ENCODE results near the gene TPTE.
"Not testable (repeated sequence)": the region's sequence is repeated elsewhere in the genome, so short reads cannot be mapped to it uniquely, and the experiment has no call there.

Gene TPTE

GRCh38 chr21:10521091-10521598 is at the start of gene TPTE:
TSS of gene TPTE (plus strand) at chr21:10521583. CDS start at chr21:10538724, 17,141 bp downstream.
- TF ChIP-seq, protein P1, sequence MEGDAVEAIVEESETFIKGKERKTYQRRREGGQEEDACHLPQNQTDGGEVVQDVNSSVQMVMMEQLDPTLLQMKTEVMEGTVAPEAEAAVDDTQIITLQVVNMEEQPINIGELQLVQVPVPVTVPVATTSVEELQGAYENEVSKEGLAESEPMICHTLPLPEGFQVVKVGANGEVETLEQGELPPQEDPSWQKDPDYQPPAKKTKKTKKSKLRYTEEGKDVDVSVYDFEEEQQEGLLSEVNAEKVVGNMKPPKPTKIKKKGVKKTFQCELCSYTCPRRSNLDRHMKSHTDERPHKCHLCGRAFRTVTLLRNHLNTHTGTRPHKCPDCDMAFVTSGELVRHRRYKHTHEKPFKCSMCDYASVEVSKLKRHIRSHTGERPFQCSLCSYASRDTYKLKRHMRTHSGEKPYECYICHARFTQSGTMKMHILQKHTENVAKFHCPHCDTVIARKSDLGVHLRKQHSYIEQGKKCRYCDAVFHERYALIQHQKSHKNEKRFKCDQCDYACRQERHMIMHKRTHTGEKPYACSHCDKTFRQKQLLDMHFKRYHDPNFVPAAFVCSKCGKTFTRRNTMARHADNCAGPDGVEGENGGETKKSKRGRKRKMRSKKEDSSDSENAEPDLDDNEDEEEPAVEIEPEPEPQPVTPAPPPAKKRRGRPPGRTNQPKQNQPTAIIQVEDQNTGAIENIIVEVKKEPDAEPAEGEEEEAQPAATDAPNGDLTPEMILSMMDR (IDR thresholded peaks at IDR 0.05; ENCODE audit: low read depth, low read length): no peak
- in situ Hi-C loops (cut with HindIII; ENCODE audit: low sequenced_read_pairs): no loop called here
- no peak within 1 kb of the TSS for H3K4me3 ChIP-seq (ENCODE audit: low read depth, low read length)
- no peak for DNase-seq (ENCODE audit: low read depth, low spot score)

DNA sequence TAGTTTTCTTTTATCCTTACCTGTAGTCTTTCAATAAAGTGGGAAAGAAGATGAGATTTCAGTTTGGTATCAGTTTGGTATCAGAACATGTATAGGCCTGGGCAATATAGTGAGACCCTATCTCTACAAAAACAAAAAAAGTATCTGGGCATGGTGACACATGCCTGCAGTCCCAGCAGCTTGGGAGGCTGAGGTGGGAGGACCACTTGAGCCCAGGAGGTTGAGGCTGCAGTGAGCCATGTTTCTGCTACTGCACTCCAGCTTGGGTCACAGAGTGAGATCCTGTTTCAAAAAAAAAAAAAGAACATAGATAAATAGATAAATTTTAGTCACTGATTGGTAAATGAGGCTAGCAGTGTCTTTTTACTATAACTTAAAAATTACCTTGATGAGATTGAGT is 49.4 kb upstream of the TPTE start:
- H3K4me3 ChIP-seq (ENCODE audit: low read depth, low read length); in situ Hi-C loops (cut with HindIII; ENCODE audit: low sequenced_read_pairs); DNase-seq (ENCODE audit: low read depth, low spot score): not testable (repeated sequence)

DNA sequence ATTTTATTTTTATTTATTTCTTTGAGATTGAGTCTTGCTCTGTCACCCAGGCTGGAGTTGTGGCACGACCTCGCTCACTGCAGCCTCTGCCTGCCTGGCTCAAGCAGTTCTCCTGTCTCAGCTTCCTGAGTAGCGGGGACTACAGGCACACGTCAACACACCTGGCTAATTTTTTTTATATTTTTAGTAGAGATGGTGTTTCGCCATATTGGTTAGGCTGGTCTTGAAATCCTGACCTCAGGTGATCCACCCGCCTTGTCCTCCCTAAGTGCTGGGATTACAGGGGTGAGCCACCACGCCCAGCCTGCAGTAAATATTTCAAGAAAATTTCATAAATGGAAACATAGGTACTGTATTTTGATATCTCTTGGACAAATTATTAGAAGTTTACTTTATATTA is 43.6 kb upstream of the TPTE start:
- DNase-seq (ENCODE audit: low read depth, low spot score); in situ Hi-C loops (cut with HindIII; ENCODE audit: low sequenced_read_pairs); H3K4me3 ChIP-seq (ENCODE audit: low read depth, low read length): not testable (repeated sequence)

DNA sequence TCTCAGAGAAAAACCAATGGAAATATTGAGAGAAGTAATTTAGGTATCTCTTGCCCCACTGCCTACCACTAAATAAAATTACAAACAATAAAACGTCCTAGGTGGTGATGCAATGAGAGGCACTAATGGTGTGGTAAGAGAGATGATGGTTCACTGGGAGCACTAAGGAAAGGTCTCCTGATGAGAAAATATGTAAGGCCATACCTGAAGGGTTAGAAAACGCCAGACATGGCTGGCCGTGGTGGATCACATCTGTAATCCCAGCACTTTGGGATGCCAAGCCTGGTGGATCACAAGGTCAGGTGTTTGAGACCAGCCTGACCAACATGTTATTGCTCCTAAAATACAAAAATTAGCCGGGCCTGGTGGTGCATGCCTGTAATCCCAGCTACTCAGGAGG is 41.5 kb upstream of the TPTE start:
- H3K4me3 ChIP-seq (ENCODE audit: low read depth, low read length); in situ Hi-C loops (cut with HindIII; ENCODE audit: low sequenced_read_pairs); DNase-seq (ENCODE audit: low read depth, low spot score): not testable (repeated sequence)

GRCh38 chr21:10484864-10485263 is 36.5 kb upstream of the TPTE start:
- in situ Hi-C loops (cut with HindIII; ENCODE audit: low sequenced_read_pairs); DNase-seq (ENCODE audit: low read depth, low spot score); H3K4me3 ChIP-seq (ENCODE audit: low read depth, low read length): not testable (repeated sequence)

- DNase-seq (ENCODE audit: low read depth, low spot score); in situ Hi-C loops (cut with HindIII; ENCODE audit: low sequenced_read_pairs); H3K4me3 ChIP-seq (ENCODE audit: low read depth, low read length): not testable (repeated sequence)
These were observed 30.9 kb upstream of the TPTE start for GRCh38 chr21:10490453-10490852.

DNA sequence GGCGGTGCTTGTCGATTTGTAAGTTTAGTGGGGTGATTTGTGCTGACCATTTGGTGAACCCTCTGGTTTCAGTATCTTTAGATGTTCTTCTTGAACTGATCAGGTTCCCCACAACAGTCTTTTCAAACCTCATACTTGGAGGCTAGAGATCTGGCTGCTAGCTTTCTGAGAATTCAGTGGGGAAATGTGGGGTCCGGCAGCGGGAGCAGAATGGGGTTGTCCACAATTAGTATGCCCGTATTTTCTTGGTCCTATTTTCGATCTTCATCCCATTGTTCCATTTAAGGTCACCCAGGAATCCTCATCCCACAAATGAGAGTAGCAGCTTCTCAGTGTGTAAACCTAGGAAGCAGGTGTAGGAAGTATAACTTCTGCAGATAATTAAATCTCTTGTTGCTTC is 10.3 kb upstream of the TPTE start:
- no peak for DNase-seq (ENCODE audit: low read depth, low spot score)
- TF ChIP-seq, protein P1 (IDR thresholded peaks at IDR 0.05; ENCODE audit: low read depth, low read length): no peak
- H3K4me3 ChIP-seq (ENCODE audit: low read depth, low read length): no peak overlapping the region
- in situ Hi-C loops (cut with HindIII; ENCODE audit: low sequenced_read_pairs): no loop called here

DNA sequence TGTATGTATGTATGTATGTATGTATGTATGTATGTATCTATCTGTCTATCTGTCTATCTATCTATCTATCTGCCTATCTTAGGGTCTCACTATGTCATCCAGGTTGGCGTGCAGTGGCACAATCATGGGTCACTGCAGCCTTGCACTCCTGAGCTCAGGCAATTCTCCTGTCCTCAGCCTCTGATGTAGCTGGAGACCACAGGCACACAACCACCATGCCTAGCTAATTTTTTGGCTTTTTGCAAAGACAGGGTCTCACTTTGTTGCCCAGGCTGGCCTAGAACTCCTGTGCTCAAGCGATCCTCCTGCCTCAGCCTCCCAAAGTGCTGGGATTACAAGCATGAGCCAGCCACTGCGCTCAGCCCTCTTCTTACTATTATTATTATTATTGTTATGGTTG is 4.5 kb upstream of the TPTE start:
- H3K4me3 ChIP-seq (ENCODE audit: low read depth, low read length); in situ Hi-C loops (cut with HindIII; ENCODE audit: low sequenced_read_pairs); DNase-seq (ENCODE audit: low read depth, low spot score): not testable (repeated sequence)

DNA sequence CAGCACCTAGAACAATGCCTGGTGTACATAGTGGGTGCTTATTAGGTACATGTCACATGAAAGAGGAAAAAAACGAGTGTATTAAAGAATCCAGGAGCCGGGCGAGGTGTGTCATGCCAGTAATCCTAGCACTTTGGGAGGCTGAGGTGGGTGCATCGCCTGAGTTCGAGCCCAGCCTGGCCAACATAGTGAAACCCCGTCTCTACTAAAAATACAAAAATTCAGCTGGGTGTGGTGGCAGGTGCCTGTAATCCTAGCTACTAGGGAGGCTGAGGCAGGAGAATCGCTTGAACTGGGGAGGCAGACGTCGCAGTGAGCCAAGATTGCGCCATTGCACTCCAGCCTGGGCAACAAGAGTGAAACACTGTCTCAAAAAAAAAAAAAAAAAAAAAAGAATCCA is 3.5 kb upstream of the TPTE start:
- DNase-seq (ENCODE audit: low read depth, low spot score); H3K4me3 ChIP-seq (ENCODE audit: low read depth, low read length); in situ Hi-C loops (cut with HindIII; ENCODE audit: low sequenced_read_pairs): not testable (repeated sequence)

GRCh38 chr21:10521835-10522500 is 585 bp downstream of the TPTE start:
- in situ Hi-C loops (cut with HindIII; ENCODE audit: low sequenced_read_pairs); DNase-seq (ENCODE audit: low read depth, low spot score); H3K4me3 ChIP-seq (ENCODE audit: low read depth, low read length): not testable (repeated sequence)

- DNase-seq (ENCODE audit: low read depth, low spot score): no peak
- in situ Hi-C loops (cut with HindIII; ENCODE audit: low sequenced_read_pairs): no loop called here
- TF ChIP-seq, protein P1 (IDR thresholded peaks at IDR 0.05; ENCODE audit: low read depth, low read length): no peak
- no peak overlapping the region for H3K4me3 ChIP-seq (ENCODE audit: low read depth, low read length)
These were observed 18.6 kb downstream of the TPTE start for GRCh38 chr21:10539956-10540355.

- in situ Hi-C loops (cut with HindIII; ENCODE audit: low sequenced_read_pairs); DNase-seq (ENCODE audit: low read depth, low spot score); H3K4me3 ChIP-seq (ENCODE audit: low read depth, low read length): not testable (repeated sequence)
These were observed 23.0 kb downstream of the TPTE start for GRCh38 chr21:10544376-10544775.

DNA sequence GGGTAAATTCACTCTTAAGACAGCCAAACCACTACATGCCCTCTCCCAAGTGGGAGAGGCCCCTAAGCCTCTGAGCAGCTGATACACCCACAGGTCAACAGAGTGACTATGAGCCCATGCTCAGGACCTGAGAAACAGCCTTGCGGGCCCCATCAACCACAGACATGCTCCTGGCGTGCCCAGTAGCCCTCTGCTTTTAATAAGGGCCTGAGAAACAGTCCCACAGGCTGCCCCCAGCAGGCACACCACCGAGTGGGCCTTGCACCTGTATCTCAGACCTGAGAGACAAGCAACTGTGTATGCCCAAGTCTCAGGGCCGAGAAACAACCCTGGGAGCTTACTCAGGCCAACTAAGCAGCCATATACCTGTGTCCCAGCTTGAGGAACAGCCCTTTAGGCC is 26.5 kb downstream of the TPTE start:
- DNase-seq (ENCODE audit: low read depth, low spot score); H3K4me3 ChIP-seq (ENCODE audit: low read depth, low read length); in situ Hi-C loops (cut with HindIII; ENCODE audit: low sequenced_read_pairs): not testable (repeated sequence)

- in situ Hi-C loops (cut with HindIII; ENCODE audit: low sequenced_read_pairs); H3K4me3 ChIP-seq (ENCODE audit: low read depth, low read length); DNase-seq (ENCODE audit: low read depth, low spot score): not testable (repeated sequence)
These were observed 27.1 kb downstream of the TPTE start for GRCh38 chr21:10548331-10548954.
